ENCODE results near the gene OGFOD2.

The OGFOD2 gene

GRCh38 chr12:122989225-122989839 is 14.3 kb downstream of the OGFOD2 start:
- no peak for DNase-seq

GRCh38 chr12:122989874-122990419 is 14.9 kb downstream of the OGFOD2 start:
- no peak for DNase-seq

GRCh38 chr12:122990561-122990960 is 15.5 kb downstream of the OGFOD2 start:
- DNase-seq: no peak

GRCh38 chr12:122990961-122991622 is 16.0 kb downstream of the OGFOD2 start:
- DNase-seq: no peak

- DNase-seq: no peak
These were observed 16.7 kb downstream of the OGFOD2 start for GRCh38 chr12:122991623-122992275.

GRCh38 chr12:122992386-122992785 is 17.3 kb downstream of the OGFOD2 start:
- no peak for DNase-seq

- no peak for DNase-seq
These were observed 19.2 kb downstream of the OGFOD2 start for GRCh38 chr12:122994140-122994675.

GRCh38 chr12:122994781-122995502 is 19.9 kb downstream of the OGFOD2 start:
- DNase-seq: no peak

GRCh38 chr12:122995503-122996187 is 20.6 kb downstream of the OGFOD2 start:
- no peak for DNase-seq

GRCh38 chr12:122996188-122996601 is 21.2 kb downstream of the OGFOD2 start:
- DNase-seq: no peak

- DNase-seq: no peak
These were observed 21.7 kb downstream of the OGFOD2 start for GRCh38 chr12:122996621-122997342.

- no peak for DNase-seq
These were observed 22.6 kb downstream of the OGFOD2 start for GRCh38 chr12:122997343-122998250.

GRCh38 chr12:122998316-122998715 is 23.3 kb downstream of the OGFOD2 start:
- DNase-seq: no peak

- no peak for DNase-seq
These were observed 24.3 kb downstream of the OGFOD2 start for GRCh38 chr12:122999196-122999946.

- no peak for DNase-seq
These were observed 25.0 kb downstream of the OGFOD2 start for GRCh38 chr12:122999986-123000420.

- no peak for DNase-seq
These were observed 25.5 kb downstream of the OGFOD2 start for GRCh38 chr12:123000578-123000977.

GRCh38 chr12:123001464-123001863 is 26.4 kb downstream of the OGFOD2 start:
- DNase-seq: no peak

- DNase-seq: no peak
These were observed 28.2 kb downstream of the OGFOD2 start for GRCh38 chr12:123003257-123003656.

- DNase-seq: no peak
These were observed 29.2 kb downstream of the OGFOD2 start for GRCh38 chr12:123004287-123004686.

Measured in DMS 273 treated with DMSO at 0.1 percent for 48 hours (cell line).